EL (cell line): ENCODE data around the gene CMYA5.
A peak's percentile ranks its signal among the peaks of the same experiment; 100 is the strongest.

ENCODE experiments used
- DNase-seq: peaks from one replicate; pipeline ENCODE4 v3.0.0-alpha.2; 2016

The CMYA5 gene

GRCh38 chr5:79841172-79841571, 151.5 kb downstream of the CMYA5 start:
- DNase-seq = no peak

- no peak for DNase-seq
Measured at GRCh38 chr5:79842006-79842881, 152.6 kb downstream of the CMYA5 start.

GRCh38 chr5:79842991-79843390, 153.4 kb downstream of the CMYA5 start:
- no peak for DNase-seq

- no peak for DNase-seq
Measured at GRCh38 chr5:79843450-79844388, 154.1 kb downstream of the CMYA5 start.

- no peak for DNase-seq
Measured at GRCh38 chr5:79844571-79844970, 154.9 kb downstream of the CMYA5 start.

GRCh38 chr5:79845448-79846197, 156.0 kb downstream of the CMYA5 start:
- peak; percentile 88 for DNase-seq

GRCh38 chr5:79846198-79846521, 156.5 kb downstream of the CMYA5 start:
- DNase-seq = no peak

GRCh38 chr5:79847561-79847960, 157.9 kb downstream of the CMYA5 start:
- no peak for DNase-seq

- no peak for DNase-seq
Measured at GRCh38 chr5:79849061-79849460, 159.4 kb downstream of the CMYA5 start.
